Mucosa of gallbladder (tissue), 1 donor: ENCODE results near the gene CD22. TPM values are rescaled to one million over a fixed set of nuclear protein-coding genes. Genes with fewer than 3 reads are reported as not detected.
A peak's percentile ranks its signal among the peaks of the same experiment; 100 is the strongest.

Experiments used
- DNase-seq: peaks from one replicate; pipeline ENCODE4 v3.0.0-alpha.2; 2020; ENCODE audit warnings: low spot score
- total RNA-seq: library from RNA; stranded (reverse); gene quantifications from one replicate; pipeline ENCODE4 v1.2.1, GENCODE V29; 2021
- donor health status: DM: no; HTN: no; CAD: no.

The CD22 gene
- total RNA-seq, 1 donor from 2014 or later: 4.2 TPM

GRCh38 chr19:35388277-35389054 is 59.5 kb downstream of the CD22 start:
- no peak for DNase-seq

GRCh38 chr19:35389192-35389861 is 60.3 kb downstream of the CD22 start:
- no peak for DNase-seq

GRCh38 chr19:35392742-35393715 is 64.0 kb downstream of the CD22 start:
- DNase-seq: no peak

DNA sequence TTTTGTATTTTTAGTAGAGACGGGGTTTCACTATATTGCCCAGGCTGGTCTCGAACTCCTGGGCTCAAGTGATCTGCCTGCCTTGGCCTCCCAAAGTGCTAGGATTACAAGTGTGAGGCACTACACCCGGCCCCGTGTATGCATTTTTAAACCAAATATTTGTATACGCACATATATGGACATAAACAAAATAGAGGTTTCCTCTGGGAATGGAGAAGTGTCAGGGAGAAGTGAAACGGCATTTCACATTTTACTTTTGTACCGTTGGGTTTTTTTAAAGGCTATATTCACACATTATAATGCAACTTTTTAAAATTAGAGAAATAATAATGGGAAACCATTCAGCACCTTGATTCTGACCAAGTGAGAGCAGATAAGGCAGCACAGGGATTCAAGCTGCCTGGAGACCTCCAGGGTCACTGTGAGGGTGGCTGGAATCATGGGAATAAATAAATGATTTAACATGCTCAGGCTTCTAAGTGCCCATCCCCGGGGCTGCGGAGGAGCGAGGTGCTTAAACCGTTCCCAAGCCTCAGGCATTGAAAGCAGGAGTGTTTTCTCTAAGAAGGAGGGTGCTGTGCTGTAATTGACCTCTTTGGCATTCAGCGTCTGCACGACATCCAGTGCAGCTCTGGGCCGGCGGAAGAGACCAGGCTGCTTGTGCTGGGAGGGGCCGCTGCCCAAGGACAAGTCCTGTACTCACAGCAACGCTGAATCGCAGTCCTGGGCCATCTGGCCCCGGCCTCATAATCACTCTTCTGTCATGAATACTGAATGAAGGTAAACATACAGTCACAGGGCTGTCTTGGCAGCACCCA is 66.6 kb downstream of the CD22 start:
- DNase-seq: peak; percentile 20

- DNase-seq: no peak
Measured at GRCh38 chr19:35396240-35396885, 67.4 kb downstream of the CD22 start.

Other genes starting within 250 kb of the CD22 start
- 139 TPM for gene FXYD3, start 213.4 kb upstream of the CD22 start, total RNA-seq
- 8.9 TPM for gene LGI4, start 194.1 kb upstream of the CD22 start, total RNA-seq
- 94.0 TPM for gene FXYD1, start 190.4 kb upstream of the CD22 start, total RNA-seq
- gene FXYD7, start 185.9 kb upstream of the CD22 start, total RNA-seq: not detected
- gene FXYD5, start 174.5 kb upstream of the CD22 start, total RNA-seq: 88.4 TPM
- not detected for gene FAM187B, start 100.4 kb upstream of the CD22 start, total RNA-seq
- 229 TPM for gene LSR, start 80.2 kb upstream of the CD22 start, total RNA-seq
- gene USF2, start 60.2 kb upstream of the CD22 start, total RNA-seq: 174 TPM
- gene HAMP, start 46.7 kb upstream of the CD22 start, total RNA-seq: 1.2 TPM
- gene MAG, start 37.0 kb upstream of the CD22 start, total RNA-seq: not detected
- gene FFAR1, start 18.7 kb downstream of the CD22 start, total RNA-seq: not detected
- 0.29 TPM for gene FFAR3, start 29.3 kb downstream of the CD22 start, total RNA-seq
- gene GPR42, start 41.9 kb downstream of the CD22 start, total RNA-seq: not detected
- gene FFAR2, start 119.1 kb downstream of the CD22 start, total RNA-seq: 0.17 TPM
- gene KRTDAP, start 161.3 kb downstream of the CD22 start, total RNA-seq: not detected
- 1.8 TPM for gene DMKN, start 184.5 kb downstream of the CD22 start, total RNA-seq
- gene SBSN, start 199.1 kb downstream of the CD22 start, total RNA-seq: not detected
- not detected for gene GAPDHS, start 204.3 kb downstream of the CD22 start, total RNA-seq
- gene TMEM147, start 216.4 kb downstream of the CD22 start, total RNA-seq: 87.6 TPM
- gene ATP4A, start 234.5 kb downstream of the CD22 start, total RNA-seq: not detected